K562 (cell line): ENCODE results near the gene FBXO44. TPM values are rescaled to one million over a fixed set of nuclear protein-coding genes. Genes with fewer than 3 reads are reported as not detected.

Source experiments
- ATAC-seq: fragments of 200-7000 bp; cut with Tn5 transposase; 3 replicates; pipeline ENCODE4 v1.9.1; 2020; ENCODE audit warnings: moderate library complexity
- BruUV-seq: library from RNA; stranded (reverse); fragments of 400-500 nt; replicated peaks from 2 replicates; lab custom pipeline; 2021; lab: Mats Ljungman, UMichigan
- CTCF ChIA-PET: fragments of 300-600 bp; formaldehyde crosslinking; extraction: SDS; loops from one replicate; lab custom pipeline; 2021; ENCODE audit warnings: low intra/inter-chr PET ratio; lab: Yijun Ruan, JAX
- POLR2A ChIA-PET: fragments of 300-600, 350-650 bp; sonication (Branson Sonifier 250); formaldehyde crosslinking; extraction: SDS; loops from one replicate; lab custom pipeline; 2021; ENCODE audit warnings: antibody characterized with exemption, inconsistent platforms; lab: Yijun Ruan, JAX
- DNase-seq, 4 experiments: peaks; one replicate each; pipeline versions ENCODE4 v3.0.0 to v3.0.0-alpha.2; 2011 to 2018; ENCODE audit warnings: low spot score in 3 of 4, mixed read lengths in 3 of 4; ENCODE audit errors: extremely low read depth in 1 of 4
- FAIRE-seq: peaks from 2 replicates; lab custom pipeline; 2011; peaks lifted over from hg19 to GRCh38; lab: Jason Lieb, UNC
- H2AFZ ChIP-seq: 2 replicates; pipeline ENCODE4 v1.6.0; 2011; ENCODE audit warnings: low read depth, low read length, control low read depth, inconsistent platforms
- H3K27ac ChIP-seq: fragments of 200-600 bp; 3 replicates; pipeline ENCODE4 v1.8.0; 2011; ENCODE audit warnings: low read depth, mild to moderate bottlenecking, control low read depth, inconsistent platforms, low read length, moderate library complexity, mixed read lengths; ENCODE audit errors: extremely low read depth
- H3K27me3 ChIP-seq, 2 experiments: fragments of 300-600 bp in 1 of 2; 2 replicates in 1 of 2; 3 replicates in 1 of 2; pipeline versions ENCODE4 v1.6.0 to v1.8.0; 2011; ENCODE audit warnings: inconsistent platforms in 2 of 2, low read length in 2 of 2, mild to moderate bottlenecking in 1 of 2, mixed read lengths in 1 of 2, moderate library complexity in 1 of 2; ENCODE audit not compliant: control insufficient read depth in 2 of 2, insufficient read depth in 2 of 2
- H3K36me3 ChIP-seq: fragments of 300-600 bp; 3 replicates; pipeline ENCODE4 v1.8.0; 2011; ENCODE audit warnings: mild to moderate bottlenecking, low read length, inconsistent platforms; ENCODE audit not compliant: control insufficient read depth, insufficient read depth
- H3K4me1 ChIP-seq, 2 experiments: fragments of 200-600 bp in 1 of 2; replicated peaks in 1 of 2; 2 replicates in 1 of 2; 3 replicates in 1 of 2; pipeline versions ENCODE4 v1.5.1 to v1.8.0; 2011; ENCODE audit warnings: inconsistent platforms in 2 of 2, low read length in 2 of 2, mild to moderate bottlenecking in 1 of 2, mixed read lengths in 1 of 2, moderate library complexity in 1 of 2; ENCODE audit not compliant: control insufficient read depth in 2 of 2, insufficient read depth in 2 of 2
- H3K4me2 ChIP-seq: 2 replicates; pipeline ENCODE4 v1.6.1; 2011; ENCODE audit warnings: low read length, control low read depth, inconsistent platforms, mixed read lengths; ENCODE audit not compliant: insufficient read depth
- H3K4me3 ChIP-seq: fragments of 200-600 bp; sonication (generic), shearing (Covaris generic); 2 replicates; pipeline ENCODE4 v1.5.1; 2016; ENCODE audit warnings: control low read depth, inconsistent platforms
- H3K79me2 ChIP-seq: fragments of 200-600 bp; 3 replicates; pipeline ENCODE4 v1.8.0; 2011; ENCODE audit warnings: low read length, inconsistent platforms; ENCODE audit not compliant: control insufficient read depth, insufficient read depth
- H3K9ac ChIP-seq, 2 experiments: 2 replicates each; pipeline versions ENCODE4 v1.6.0 to v1.6.1; 2011; ENCODE audit warnings: low read depth in 2 of 2, low read length in 2 of 2, control low read depth in 1 of 2, inconsistent platforms in 1 of 2, mild to moderate bottlenecking in 1 of 2, mixed read lengths in 1 of 2; ENCODE audit not compliant: insufficient read depth in 1 of 2
- H3K9me1 ChIP-seq: one replicate; pipeline ENCODE4 v1.6.0; 2011; ENCODE audit warnings: inconsistent platforms, mild to moderate bottlenecking, low read length, moderate library complexity; ENCODE audit not compliant: control insufficient read depth, insufficient read depth
- H3K9me3 ChIP-seq: replicated peaks from 2 replicates; pipeline ENCODE4 v1.5.1; 2011; ENCODE audit warnings: low read depth, low read length, inconsistent platforms; ENCODE audit not compliant: control insufficient read depth, insufficient read depth
- H4K20me1 ChIP-seq: replicated peaks from 2 replicates; pipeline ENCODE4 v1.6.1; 2011; ENCODE audit warnings: low read length, inconsistent platforms, mixed read lengths; ENCODE audit not compliant: control insufficient read depth, insufficient read depth
- BDP1 ChIP-seq: IDR thresholded peaks from 3 replicates; pipeline ENCODE4 v1.6.1; 2011; ENCODE audit not compliant: insufficient read length, insufficient read depth
- CCAR2 ChIP-seq: fragments of 200-400 bp; formaldehyde crosslinking; IDR thresholded peaks from 2 replicates; pipeline ENCODE4 v1.6.1; 2017; ENCODE audit warnings: mild to moderate bottlenecking, low read depth, low read length
- CTBP1 ChIP-seq: fragments of 450-650 bp; IDR thresholded peaks from 2 replicates; pipeline ENCODE4 v1.6.1; 2016; ENCODE audit warnings: borderline replicate concordance
- HNRNPL ChIP-seq: fragments of 200-400 bp; formaldehyde crosslinking; IDR thresholded peaks from 2 replicates; pipeline ENCODE4 v1.6.1; 2017; ENCODE audit warnings: low read depth, mild to moderate bottlenecking, low read length
- KHSRP ChIP-seq: fragments of 450-650 bp; IDR thresholded peaks from 2 replicates; pipeline ENCODE4 v1.6.1; 2017
- LARP7 ChIP-seq: fragments of 450-650 bp; IDR thresholded peaks from 2 replicates; pipeline ENCODE4 v1.6.1; 2016
- MAFK ChIP-seq: IDR thresholded peaks from 2 replicates; pipeline ENCODE4 v1.6.1; 2011; ENCODE audit warnings: low read length, improper control_type of control experiment
- MCM7 ChIP-seq, 2 experiments: fragments of 450-650 bp; IDR thresholded peaks; 2 replicates each; pipeline ENCODE4 v1.6.1; 2016 to 2018
- PHTF2 ChIP-seq: fragments of 250-450 bp; sonication (Bioruptor Pico); IDR thresholded peaks from 2 replicates; pipeline ENCODE4 v1.5.0; 2021; ENCODE audit warnings: mild to moderate bottlenecking
- POLR2B ChIP-seq: fragments of 450-650 bp; IDR thresholded peaks from 2 replicates; pipeline ENCODE4 v1.6.1; 2018; ENCODE audit warnings: low read depth; ENCODE audit not compliant: partially characterized antibody
- TEAD1 ChIP-seq, 2 experiments: fragments of 450-650 bp in 1 of 2; sonication (generic) in 1 of 2; formaldehyde crosslinking; IDR thresholded peaks; 2 replicates each; pipeline versions ENCODE4 v1.4.0 to v1.8.0; 2020 to 2022; ENCODE audit warnings: mild to moderate bottlenecking in 2 of 2, missing genetic modification reagents in 1 of 2
- YY1 ChIP-seq, 3 experiments: IDR thresholded peaks; 2 replicates each; pipeline ENCODE4 v1.6.1; 2011; ENCODE audit warnings: low read length in 2 of 3, mild to moderate bottlenecking in 2 of 3, moderate library complexity in 2 of 3, borderline replicate concordance in 1 of 3, control low read depth in 1 of 3, low read depth in 1 of 3; ENCODE audit not compliant: insufficient read depth in 3 of 3, insufficient replicate concordance in 2 of 3, control insufficient read depth in 1 of 3, insufficient read length in 1 of 3; ENCODE audit errors: extremely low read depth in 1 of 3
- ZFPM2 ChIP-seq: fragments of 250-450 bp; sonication (Bioruptor Pico); IDR thresholded peaks from 2 replicates; pipeline ENCODE4 v1.5.1; 2022; ENCODE audit warnings: mild to moderate bottlenecking
- ZNF354B ChIP-seq: fragments of 250-450 bp; sonication (Bioruptor Pico); IDR thresholded peaks from 2 replicates; pipeline ENCODE4 v1.4.0; 2020
- WGBS: fragments of 100-300 bp; shearing (Covaris generic); methylation state at CpG from one replicate; pipeline ENCODE4 v1.1.6; 2016; ENCODE audit warnings: low coverage, mixed read lengths; ENCODE audit not compliant: insufficient coverage; ENCODE audit errors: missing lambda C conversion rate; 5-methylcytosine and 5-hydroxymethylcytosine counted together
- in situ Hi-C: fragments of 300-500 bp; cut with MboI; formaldehyde crosslinking; loops from 4 replicates; pipeline ENCODE4 v1.15.0; 2018; ENCODE audit warnings: inconsistent platforms, mixed read lengths
- intact Hi-C: fragments of 100-400 bp; cut with micrococcal nuclease; formaldehyde crosslinking; loops from 2 replicates; pipeline ENCODE4 v1.14.2; 2022
- polyA plus RNA-seq, 8 experiments: library from polyadenylated mRNA; depleted of rRNA in 4 of 8; stranded (reverse) in 5 of 8; unstranded in 3 of 8; fragments of >200 nt; fragmentation: Nextera tagmentation in 2 of 8; fragmentation: Illumina TruSeq in 1 of 8; extraction: Ambion mirVana in 2 of 8; extraction: Trizol in 1 of 8; gene quantifications; 2 replicates each; pipeline versions ENCODE4 v1.2.1 to v1.2.3, GENCODE V29; 2011 to 2014; ENCODE audit warnings: inconsistent platforms in 1 of 8, missing spikeins in 1 of 8
- total RNA-seq, 7 experiments: library from RNA; depleted of rRNA in 6 of 7; stranded (reverse); fragments of >200 nt in 6 of 7; fragmentation: Illumina TruSeq in 2 of 7; extraction: Trizol in 2 of 7; gene quantifications; 2 replicates each; pipeline versions ENCODE4 v1.2.1 to v1.2.3, GENCODE V29; 2011 to 2021; ENCODE audit warnings: low replicate concordance in 1 of 7
- TF ChIP-seq, protein P1 (sequence below): IDR thresholded peaks from 3 replicates; pipeline ENCODE4 v1.6.1; 2011; ENCODE audit warnings: borderline replicate concordance, mild to moderate bottlenecking, moderate library complexity; ENCODE audit not compliant: insufficient read length; ENCODE audit errors: extremely low read depth
- TF ChIP-seq, protein P2 (sequence below): fragments of 250-450 bp; sonication (Bioruptor Pico); IDR thresholded peaks from 2 replicates; pipeline ENCODE4 v1.6.1; 2021; ENCODE audit warnings: mild to moderate bottlenecking
- TF ChIP-seq, protein P3 (sequence below): fragments of 250-450 bp; sonication (Bioruptor Pico); IDR thresholded peaks from 2 replicates; pipeline ENCODE4 v1.8.0; 2021; ENCODE audit warnings: borderline replicate concordance, mild to moderate bottlenecking, moderate library complexity; ENCODE audit not compliant: poor library complexity, severe bottlenecking

The FBXO44 gene
- total and polyA plus RNA-seq, 9 of the 15 experiments (the other 6 are each of a cell fraction or from before 2014, with no cell fraction given), result 0.69 to 20.9 (median 6.7) TPM

DNA sequence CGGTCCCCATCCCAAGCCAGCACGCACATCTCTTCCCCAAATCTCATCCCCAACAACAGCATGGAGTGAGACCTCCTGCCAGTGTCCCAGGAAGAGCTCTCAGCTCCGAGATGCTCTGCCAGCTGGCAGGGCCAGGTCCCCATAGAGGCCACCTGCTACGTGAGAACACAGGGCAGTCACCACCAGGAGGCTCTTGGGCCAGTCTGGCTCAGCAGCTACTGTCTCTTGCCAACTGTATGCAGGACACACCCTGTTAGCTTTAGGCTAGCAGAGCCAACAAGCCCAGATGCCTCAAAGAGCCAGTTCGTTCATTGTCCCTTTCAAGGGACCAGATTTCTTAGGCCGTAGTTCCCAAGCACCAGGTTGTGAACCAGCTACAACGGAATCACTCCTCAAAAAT, 37.4 kb upstream of the FBXO44 start:
- Histone ChIP-seq H3K27me3 (peaks cover 22 to 66% of the 10 kb centered on the region in 2 experiments; a peak in 4 of 5 replicates), H3K4me1 (no peaks in the 10 kb centered on the region; a peak in 2 of 5 replicates), H3K36me3 (no peaks in the 10 kb centered on the region), H3K9me3 (no peaks in the 10 kb centered on the region), H3K9me1 (no peaks in the 10 kb centered on the region), H3K9ac (no peak overlapping the region), H2AFZ (no peak overlapping the region), H3K79me2 (no peaks in the 10 kb centered on the region), H3K4me2 (no peak overlapping the region), H4K20me1 (peaks cover 21% of the 10 kb centered on the region), H3K27ac (no peak overlapping the region), H3K4me3 (no peak overlapping the region)
- under 1% methylated on average over 7 of the region's 7 CpGs for WGBS
- no peak for DNase-seq
- in situ Hi-C loops, result no loop called here
- no peak for ATAC-seq
- intact Hi-C loops, result no loop called here
- TF ChIP-seq TEAD1 (CRISPR knock-in tag; IDR thresholded peaks at IDR 0.05), result no peak
- TF ChIP-seq ZFPM2 (CRISPR knock-in tag), result no peak
- TF ChIP-seq, protein P1, sequence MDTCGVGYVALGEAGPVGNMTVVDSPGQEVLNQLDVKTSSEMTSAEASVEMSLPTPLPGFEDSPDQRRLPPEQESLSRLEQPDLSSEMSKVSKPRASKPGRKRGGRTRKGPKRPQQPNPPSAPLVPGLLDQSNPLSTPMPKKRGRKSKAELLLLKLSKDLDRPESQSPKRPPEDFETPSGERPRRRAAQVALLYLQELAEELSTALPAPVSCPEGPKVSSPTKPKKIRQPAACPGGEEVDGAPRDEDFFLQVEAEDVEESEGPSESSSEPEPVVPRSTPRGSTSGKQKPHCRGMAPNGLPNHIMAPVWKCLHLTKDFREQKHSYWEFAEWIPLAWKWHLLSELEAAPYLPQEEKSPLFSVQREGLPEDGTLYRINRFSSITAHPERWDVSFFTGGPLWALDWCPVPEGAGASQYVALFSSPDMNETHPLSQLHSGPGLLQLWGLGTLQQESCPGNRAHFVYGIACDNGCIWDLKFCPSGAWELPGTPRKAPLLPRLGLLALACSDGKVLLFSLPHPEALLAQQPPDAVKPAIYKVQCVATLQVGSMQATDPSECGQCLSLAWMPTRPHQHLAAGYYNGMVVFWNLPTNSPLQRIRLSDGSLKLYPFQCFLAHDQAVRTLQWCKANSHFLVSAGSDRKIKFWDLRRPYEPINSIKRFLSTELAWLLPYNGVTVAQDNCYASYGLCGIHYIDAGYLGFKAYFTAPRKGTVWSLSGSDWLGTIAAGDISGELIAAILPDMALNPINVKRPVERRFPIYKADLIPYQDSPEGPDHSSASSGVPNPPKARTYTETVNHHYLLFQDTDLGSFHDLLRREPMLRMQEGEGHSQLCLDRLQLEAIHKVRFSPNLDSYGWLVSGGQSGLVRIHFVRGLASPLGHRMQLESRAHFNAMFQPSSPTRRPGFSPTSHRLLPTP, result no peak
- TF ChIP-seq HNRNPL, result no peak
- TF ChIP-seq, protein P2, sequence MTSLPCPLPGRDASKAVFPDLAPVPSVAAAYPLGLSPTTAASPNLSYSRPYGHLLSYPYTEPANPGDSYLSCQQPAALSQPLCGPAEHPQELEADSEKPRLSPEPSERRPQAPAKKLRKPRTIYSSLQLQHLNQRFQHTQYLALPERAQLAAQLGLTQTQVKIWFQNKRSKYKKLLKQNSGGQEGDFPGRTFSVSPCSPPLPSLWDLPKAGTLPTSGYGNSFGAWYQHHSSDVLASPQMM (CRISPR knock-in tag), result no peak
- no peak for TF ChIP-seq MAFK
- TF ChIP-seq, protein P3, sequence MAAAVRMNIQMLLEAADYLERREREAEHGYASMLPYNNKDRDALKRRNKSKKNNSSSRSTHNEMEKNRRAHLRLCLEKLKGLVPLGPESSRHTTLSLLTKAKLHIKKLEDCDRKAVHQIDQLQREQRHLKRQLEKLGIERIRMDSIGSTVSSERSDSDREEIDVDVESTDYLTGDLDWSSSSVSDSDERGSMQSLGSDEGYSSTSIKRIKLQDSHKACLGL (CRISPR knock-in tag), result no peak
- TF ChIP-seq PHTF2 (CRISPR knock-in tag), result no peak
- TF ChIP-seq BDP1, result no peak
- no peak for TF ChIP-seq YY1 (IDR thresholded peaks at IDR 0.05; ENCODE audit: borderline replicate concordance in 1 of 3, control insufficient read depth in 1 of 3, extremely low read depth in 1 of 3, insufficient read depth in 3 of 3, insufficient read length in 1 of 3, insufficient replicate concordance in 2 of 3, low read depth in 1 of 3, low read length in 2 of 3)
- no peak for TF ChIP-seq LARP7
- no peak for TF ChIP-seq KHSRP
- TF ChIP-seq ZNF354B (CRISPR knock-in tag), result no peak
- no peak for TF ChIP-seq POLR2B
- TF ChIP-seq CCAR2, result no peak
- TF ChIP-seq CTBP1, result no peak
- TF ChIP-seq MCM7 (IDR thresholded peaks at IDR 0.05), result no peak
- FAIRE-seq, result no peak
- ChIA-PET POLR2A (interaction anchor here (0.5 to 0.9 kb wide), 4 partner anchors 11 to 480 kb away, joined by 3 to 6 read pairs (median 3); no protein-coding TSS in a partner anchor), CTCF (no interaction called here)
- no TSS peak for BruUV-seq
